Stomach smooth muscle (tissue), 2 donors: ENCODE results near the gene SLC35D3.
"Not testable (repeated sequence)": the region's sequence is repeated elsewhere in the genome, so short reads cannot be mapped to it uniquely, and the experiment has no call there.

ENCODE experiments used
- H3K27ac ChIP-seq: one replicate; pipeline ENCODE4 v1.7.0; 2013; ENCODE audit warnings: mild to moderate bottlenecking, low read length, inconsistent platforms
- H3K27me3 ChIP-seq, 2 donors: one replicate each; pipeline ENCODE4 v1.7.0; 2013; ENCODE audit warnings: low read length in 2 of 2; ENCODE audit not compliant: insufficient read depth in 2 of 2, control insufficient read depth in 1 of 2
- H3K36me3 ChIP-seq, 2 donors: one replicate each; pipeline ENCODE4 v1.7.0; 2013; ENCODE audit warnings: low read length in 2 of 2; ENCODE audit not compliant: control insufficient read depth in 2 of 2, insufficient read depth in 2 of 2
- H3K4me1 ChIP-seq: one replicate; pipeline ENCODE4 v1.7.0; 2013; ENCODE audit warnings: low read length; ENCODE audit not compliant: control insufficient read depth, insufficient read depth
- H3K4me3 ChIP-seq, 2 donors: one replicate each; pipeline ENCODE4 v1.7.0; 2013; ENCODE audit warnings: low read length in 2 of 2
- H3K9ac ChIP-seq, 2 donors: one replicate each; pipeline ENCODE4 v1.7.0; 2013; ENCODE audit warnings: low read length in 2 of 2, mild to moderate bottlenecking in 1 of 2
- H3K9me3 ChIP-seq, 2 donors: one replicate each; pipeline ENCODE4 v1.7.0; 2013; ENCODE audit warnings: low read length in 2 of 2; ENCODE audit not compliant: control insufficient read depth in 2 of 2
- donor health status: healthy.
- donor health status: Pancreatic carcinoma.

SLC35D3 gene

GRCh38 chr6:136950436-136951126 is 28.5 kb downstream of the SLC35D3 start:
- H3K4me3 ChIP-seq = no peak overlapping the region
- H3K36me3 ChIP-seq = no peaks in the 10 kb centered on the region
- no peaks in the 10 kb centered on the region for H3K4me1 ChIP-seq
- no peak overlapping the region for H3K9ac ChIP-seq
- H3K27me3 ChIP-seq = peaks cover 0 to under 1% of the 10 kb centered on the region in 2 donors
- H3K9me3 ChIP-seq = no peaks in the 10 kb centered on the region
- H3K27ac ChIP-seq = no peak overlapping the region

GRCh38 chr6:136952714-136953260 is 30.7 kb downstream of the SLC35D3 start:
- Histone ChIP-seq H3K9me3 (no peaks in the 10 kb centered on the region), H3K27ac (no peak overlapping the region), H3K4me1 (no peaks in the 10 kb centered on the region), H3K27me3 (no peaks in the 10 kb centered on the region), H3K4me3 (no peak overlapping the region), H3K9ac (no peak overlapping the region), H3K36me3 (no peaks in the 10 kb centered on the region)

GRCh38 chr6:136955123-136955522 is 33.0 kb downstream of the SLC35D3 start:
- no peak overlapping the region for H3K4me3 ChIP-seq

GRCh38 chr6:136956590-136957544 is 34.8 kb downstream of the SLC35D3 start:
- no peak overlapping the region for H3K4me3 ChIP-seq
- no peak overlapping the region for H3K27ac ChIP-seq
- H3K36me3 ChIP-seq = no peaks in the 10 kb centered on the region
- no peaks in the 10 kb centered on the region for H3K9me3 ChIP-seq
- no peaks in the 10 kb centered on the region for H3K27me3 ChIP-seq
- H3K4me1 ChIP-seq = no peaks in the 10 kb centered on the region
- H3K9ac ChIP-seq = no peak overlapping the region

More at GRCh38 chr6:136955123-136955522, 33.0 kb downstream of the SLC35D3 start:
- Histone ChIP-seq H3K27ac (no peak overlapping the region), H3K9ac (no peak overlapping the region), H3K9me3 (no peaks in the 10 kb centered on the region), H3K4me1 (no peaks in the 10 kb centered on the region), H3K36me3 (no peaks in the 10 kb centered on the region), H3K27me3 (no peaks in the 10 kb centered on the region)

GRCh38 chr6:136958168-136958567 is 36.1 kb downstream of the SLC35D3 start:
- no peak overlapping the region for H3K4me3 ChIP-seq
- H3K9ac ChIP-seq = no peak overlapping the region
- no peaks in the 10 kb centered on the region for H3K4me1 ChIP-seq
- no peak overlapping the region for H3K27ac ChIP-seq
- no peaks in the 10 kb centered on the region for H3K27me3 ChIP-seq
- H3K36me3 ChIP-seq = no peaks in the 10 kb centered on the region
- no peaks in the 10 kb centered on the region for H3K9me3 ChIP-seq

GRCh38 chr6:136959471-136959891 is 37.4 kb downstream of the SLC35D3 start:
- Histone ChIP-seq H3K27ac (no peak overlapping the region), H3K36me3 (no peaks in the 10 kb centered on the region), H3K4me3 (no peak overlapping the region), H3K9me3 (no peaks in the 10 kb centered on the region), H3K27me3 (no peaks in the 10 kb centered on the region), H3K4me1 (no peaks in the 10 kb centered on the region), H3K9ac (no peak overlapping the region)

- not testable (repeated sequence) for H3K4me1 ChIP-seq
Measured at GRCh38 chr6:136959935-136960334, 37.8 kb downstream of the SLC35D3 start.

GRCh38 chr6:136960781-136961180 is 38.7 kb downstream of the SLC35D3 start:
- Histone ChIP-seq H3K27me3 (no peaks in the 10 kb centered on the region), H3K9me3 (no peaks in the 10 kb centered on the region), H3K4me1 (no peaks in the 10 kb centered on the region), H3K36me3 (no peaks in the 10 kb centered on the region), H3K27ac (no peak overlapping the region), H3K4me3 (no peak overlapping the region), H3K9ac (no peak overlapping the region)

More at GRCh38 chr6:136959935-136960334, 37.8 kb downstream of the SLC35D3 start:
- not testable (repeated sequence) for H3K4me3 ChIP-seq, H3K27ac ChIP-seq, H3K27me3 ChIP-seq, H3K36me3 ChIP-seq, H3K9ac ChIP-seq, H3K9me3 ChIP-seq

- Histone ChIP-seq H3K4me3 (no peak overlapping the region), H3K36me3 (no peaks in the 10 kb centered on the region), H3K9me3 (no peaks in the 10 kb centered on the region), H3K4me1 (no peaks in the 10 kb centered on the region), H3K9ac (no peak overlapping the region), H3K27me3 (no peaks in the 10 kb centered on the region), H3K27ac (no peak overlapping the region)
Measured at GRCh38 chr6:136961848-136962247, 39.7 kb downstream of the SLC35D3 start.

- Histone ChIP-seq H3K36me3 (no peaks in the 10 kb centered on the region), H3K27ac (no peak overlapping the region), H3K27me3 (peaks cover under 1 to 1% of the 10 kb centered on the region in 2 donors), H3K9ac (no peak overlapping the region), H3K4me3 (no peak overlapping the region), H3K4me1 (no peaks in the 10 kb centered on the region), H3K9me3 (no peaks in the 10 kb centered on the region)
Measured at GRCh38 chr6:136962661-136963060, 40.6 kb downstream of the SLC35D3 start.
